ENCODE measurements around the gene POTEC. TPM values are rescaled to one million over a fixed set of nuclear protein-coding genes. Genes with fewer than 3 reads are reported as not detected.
"Not testable (repeated sequence)": the region's sequence is repeated elsewhere in the genome, so short reads cannot be mapped to it uniquely, and the experiment has no call there.

Gene POTEC
- total and polyA plus RNA-seq, 2 of the 8 experiments (the other 6 are each of a cell fraction or from before 2014, with no cell fraction given): 0.07 TPM; not detected in 1

DNA sequence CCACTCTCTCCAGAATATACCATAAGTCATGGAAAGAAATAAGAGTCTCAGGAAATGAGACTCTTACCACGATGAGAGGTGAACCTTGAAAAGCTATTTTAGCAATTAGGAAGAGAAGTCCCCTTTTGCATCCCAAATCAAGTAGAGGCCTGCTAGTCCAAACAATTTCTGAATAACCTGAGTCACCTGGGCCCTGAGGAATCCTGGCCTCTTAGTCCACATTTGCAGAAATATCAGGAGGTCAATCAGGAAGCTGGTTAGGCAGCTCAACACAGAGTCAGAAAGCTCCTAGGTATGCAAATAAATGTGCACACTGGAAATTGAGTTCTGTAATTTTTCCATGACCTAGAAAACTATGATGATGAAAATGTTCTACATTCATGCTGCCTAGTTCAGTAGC, 77.4 kb downstream of the POTEC start:
- H3K4me1 ChIP-seq (replicated peaks in 1 of 4; ENCODE audit: control insufficient read depth in 3 of 4, insufficient read depth in 4 of 4, low read length in 3 of 4); H4K8ac ChIP-seq (ENCODE audit: extremely low read depth, insufficient read depth, low read length); H3K4me2 ChIP-seq (ENCODE audit: insufficient read depth in 1 of 2, low read depth in 2 of 2, low read length in 2 of 2); H4K20me1 ChIP-seq (replicated peaks in 1 of 2; ENCODE audit: control insufficient read depth in 1 of 2, insufficient read depth in 2 of 2, low read length in 2 of 2); H3K4me3 ChIP-seq (ENCODE audit: extremely low read depth in 1 of 4, insufficient read depth in 2 of 4, low read depth in 3 of 4, low read length in 4 of 4); H3K9ac ChIP-seq (replicated peaks in 1 of 4; ENCODE audit: extremely low read depth in 1 of 4, low read depth in 3 of 4, low read length in 3 of 4); POLR2A ChIA-PET (ENCODE audit: partially characterized antibody); DNase-seq (ENCODE audit: low read depth in 1 of 2, low spot score in 2 of 2); H3K56ac ChIP-seq (replicated peaks; ENCODE audit: insufficient read length, low read depth, low read length); H3K14ac ChIP-seq (ENCODE audit: insufficient read length); H2AK5ac ChIP-seq (ENCODE audit: low read depth, low read length); H2BK5ac ChIP-seq (ENCODE audit: low read depth, low read length); H3K23me2 ChIP-seq (ENCODE audit: low read depth, low read length); FAIRE-seq; H3K27ac ChIP-seq (ENCODE audit: low read depth, low read length); CTCF ChIA-PET (ENCODE audit: partially characterized antibody); H2BK15ac ChIP-seq (ENCODE audit: low read length); H3K79me2 ChIP-seq (ENCODE audit: control insufficient read depth in 1 of 2, insufficient read depth in 2 of 2, low read length in 2 of 2); H4K91ac ChIP-seq (replicated peaks; ENCODE audit: insufficient read length, low read length); H2AFZ ChIP-seq (ENCODE audit: low read length); H3K23ac ChIP-seq (ENCODE audit: insufficient read length); H3K18ac ChIP-seq (ENCODE audit: extremely low read depth, low read length); H3K4ac ChIP-seq (replicated peaks; ENCODE audit: insufficient read length, low read depth, low read length); H2BK20ac ChIP-seq (ENCODE audit: low read length); H3K79me1 ChIP-seq (ENCODE audit: low read depth, low read length); H3K36me3 ChIP-seq (ENCODE audit: control insufficient read depth in 2 of 4, insufficient read depth in 4 of 4, low read length in 3 of 4); H4K5ac ChIP-seq (ENCODE audit: insufficient read length, low read depth, low read length); H3K27me3 ChIP-seq (replicated peaks in 1 of 4; ENCODE audit: control insufficient read depth in 3 of 4, extremely low read depth in 1 of 4, insufficient read depth in 3 of 4, low read length in 3 of 4); H2BK120ac ChIP-seq (replicated peaks; ENCODE audit: low read depth, low read length); H2BK12ac ChIP-seq (ENCODE audit: low read depth, low read length): not testable (repeated sequence)
- peaks cover 2 to 34% of the 10 kb centered on the region in 2 experiments; a peak in 3 of 4 replicates for H3K9me3 ChIP-seq (ENCODE audit: insufficient read depth in 2 of 2, low read depth in 1 of 2, low read length in 1 of 2)
- WGBS, 2 experiments (ENCODE audit: extremely low coverage in 1 of 2, insufficient coverage in 1 of 2, insufficient read length in 1 of 2, insufficient replicate concordance in 2 of 2, low coverage in 1 of 2, low lambda C conversion rate in 2 of 2, missing lambda C conversion rate in 1 of 2): 56% methylated on average over 1 of the region's 1 CpG; no CpG with 5 or more reads in 1 of the 2 experiments

Small RNA genes within 50 kb of the gene (small RNA-seq; reads per million reads assigned to genes)
- not detected for gene RNU6-1021P (ENCODE audit: insufficient read depth)

Other genes starting within 250 kb of the POTEC start
- gene ANKRD30B, start 204.6 kb upstream of the POTEC start, total RNA-seq (2021; fragmentation: NEBNext Ultra II Directional; extraction: Animal tissue kit (Norgen Biotek cat#: 25700)): 0.11 TPM in 1 of 2 replicates, not detected in the other
- gene ANKRD30B, start 204.6 kb upstream of the POTEC start, polyA plus RNA-seq (2011; rRNA removed): not detected in 2 replicates